ENCODE data around the gene TMEM106C.

Gene TMEM106C

DNA sequence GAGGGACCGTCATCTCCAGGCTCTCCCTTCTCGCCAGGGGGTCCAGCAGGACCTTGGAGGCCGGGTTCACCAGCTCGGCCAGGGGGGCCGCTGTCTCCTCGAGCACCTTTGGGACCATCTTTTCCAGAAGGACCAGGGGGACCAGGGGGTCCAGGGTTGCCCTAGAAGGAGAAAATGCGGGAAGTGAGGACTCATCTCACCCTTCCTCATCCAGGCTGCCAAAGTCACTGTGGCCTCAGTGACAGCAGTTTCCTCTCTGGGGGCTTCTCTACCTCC, 15.1 kb downstream of the TMEM106C start:
- H3K4me3 ChIP-seq (replicated peaks in 1 of 2; ENCODE audit: low read depth in 2 of 2, low read length in 2 of 2), result no peak overlapping the region
- no peak for DNase-seq (ENCODE audit: low read depth in 2 of 2)
- TF ChIP-seq CTCF (IDR thresholded peaks at IDR 0.05; ENCODE audit: low read depth, low read length), result no peak

GRCh38 chr12:47979166-47979565, 15.8 kb downstream of the TMEM106C start:
- DNase-seq (ENCODE audit: low read depth in 2 of 2), result no peak
- no peak overlapping the region for H3K4me3 ChIP-seq (replicated peaks in 1 of 2; ENCODE audit: low read depth in 2 of 2, low read length in 2 of 2)
- no peak for TF ChIP-seq CTCF (IDR thresholded peaks at IDR 0.05; ENCODE audit: low read depth, low read length)

DNA sequence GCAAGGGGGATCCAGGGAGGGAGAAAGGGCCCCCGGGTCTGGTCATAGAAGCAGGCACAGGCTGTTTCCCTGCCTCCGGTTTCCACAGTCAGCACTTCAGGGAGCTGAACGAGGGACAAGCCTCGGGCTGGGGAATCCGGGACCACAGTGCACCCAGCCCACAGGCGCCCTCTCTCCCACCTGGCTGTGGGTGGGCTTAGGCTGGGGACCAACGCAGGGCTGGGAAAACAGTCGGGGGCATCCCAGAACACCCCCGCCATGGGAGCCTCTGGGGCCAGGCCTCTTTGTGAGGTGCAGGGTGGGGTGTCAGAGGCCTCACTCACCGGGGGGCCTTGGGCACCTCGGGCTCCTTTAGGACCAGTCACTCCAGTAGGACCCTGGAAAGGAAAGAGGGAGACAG, 16.3 kb downstream of the TMEM106C start:
- no peak for TF ChIP-seq CTCF (IDR thresholded peaks at IDR 0.05; ENCODE audit: low read depth, low read length)
- no peak overlapping the region for H3K4me3 ChIP-seq (replicated peaks in 1 of 2; ENCODE audit: low read depth in 2 of 2, low read length in 2 of 2)
- DNase-seq (ENCODE audit: low read depth in 2 of 2), result no peak

- no peak for TF ChIP-seq CTCF (IDR thresholded peaks at IDR 0.05; ENCODE audit: low read depth, low read length)
- no peak overlapping the region for H3K4me3 ChIP-seq (replicated peaks in 1 of 2; ENCODE audit: low read depth in 2 of 2, low read length in 2 of 2)
- no peak for DNase-seq (ENCODE audit: low read depth in 2 of 2)
These were observed 16.8 kb downstream of the TMEM106C start for GRCh38 chr12:47980197-47980596.

DNA sequence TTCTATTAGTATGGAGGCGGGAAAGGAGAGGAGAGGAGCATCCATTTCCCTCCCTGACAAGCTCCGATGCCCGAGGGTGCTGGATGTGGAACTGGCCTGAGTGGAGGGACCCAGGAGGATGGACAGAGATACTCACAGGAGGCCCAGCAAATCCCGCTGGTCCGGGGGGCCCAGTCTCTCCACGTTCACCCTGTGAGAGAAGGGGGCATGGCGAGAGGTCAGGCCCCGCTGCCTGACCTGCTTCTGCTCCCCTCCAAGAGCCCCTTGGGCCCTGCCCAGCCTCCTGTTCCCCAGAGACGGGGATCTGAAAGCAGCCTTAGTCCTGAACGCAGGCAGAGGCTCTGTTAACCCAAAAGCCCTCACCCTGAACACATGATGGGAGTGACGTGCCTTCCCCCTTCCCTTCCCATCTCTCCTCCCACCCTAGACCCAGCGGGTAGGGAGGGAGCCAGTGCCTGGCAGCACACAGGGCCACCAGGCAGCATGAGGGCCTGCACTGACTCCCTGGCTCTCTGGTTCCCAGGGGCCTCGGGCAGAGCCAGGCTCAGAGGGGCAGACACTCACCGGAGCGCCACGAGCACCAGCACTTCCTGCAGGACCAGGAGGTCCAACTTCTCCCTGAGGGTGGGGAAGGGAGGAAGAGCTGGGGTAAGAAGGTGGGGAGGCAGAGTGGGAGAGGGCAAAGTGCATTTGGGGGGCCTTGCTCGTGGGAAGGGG, 17.5 kb downstream of the TMEM106C start:
- H3K4me3 ChIP-seq (replicated peaks in 1 of 2; ENCODE audit: low read depth in 2 of 2, low read length in 2 of 2), result no peak overlapping the region
- TF ChIP-seq CTCF (IDR thresholded peaks at IDR 0.05; ENCODE audit: low read depth, low read length), result no peak
- no peak for DNase-seq (ENCODE audit: low read depth in 2 of 2)

GRCh38 chr12:47981496-47982260, 18.3 kb downstream of the TMEM106C start:
- no peak overlapping the region for H3K4me3 ChIP-seq (replicated peaks in 1 of 2; ENCODE audit: low read depth in 2 of 2, low read length in 2 of 2)
- TF ChIP-seq CTCF (IDR thresholded peaks at IDR 0.05; ENCODE audit: low read depth, low read length), result no peak
- no peak for DNase-seq (ENCODE audit: low read depth in 2 of 2)

Measured in cardiac fibroblast (primary cell).